ENCODE data around the gene RIMBP2.

The RIMBP2 gene

DNA sequence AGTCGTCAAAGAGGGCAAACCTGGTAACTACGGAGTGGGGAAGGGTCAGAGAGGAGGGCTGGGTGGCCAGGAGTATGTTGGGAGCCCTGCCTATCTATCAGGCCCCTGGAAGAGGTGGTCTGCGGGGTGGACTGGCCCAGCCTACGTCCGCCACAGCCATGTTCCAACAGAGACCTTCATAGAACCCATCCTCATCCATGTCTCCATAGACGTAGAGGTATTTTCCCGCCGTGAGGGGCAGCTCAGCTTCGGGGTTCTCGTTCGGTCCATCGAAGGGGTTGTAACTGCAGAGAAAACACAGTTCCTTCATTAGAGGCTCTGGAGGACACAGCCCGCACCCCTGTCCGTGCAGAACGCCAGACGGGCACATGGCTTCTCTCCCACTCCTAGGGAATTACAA, 271.1 kb downstream of the RIMBP2 start:
- no peak for DNase-seq (ENCODE audit: low read depth, low spot score)

- no peak for DNase-seq (ENCODE audit: low read depth, low spot score)
Observed at GRCh38 chr12:130444061-130444460, 272.0 kb downstream of the RIMBP2 start.

DNA sequence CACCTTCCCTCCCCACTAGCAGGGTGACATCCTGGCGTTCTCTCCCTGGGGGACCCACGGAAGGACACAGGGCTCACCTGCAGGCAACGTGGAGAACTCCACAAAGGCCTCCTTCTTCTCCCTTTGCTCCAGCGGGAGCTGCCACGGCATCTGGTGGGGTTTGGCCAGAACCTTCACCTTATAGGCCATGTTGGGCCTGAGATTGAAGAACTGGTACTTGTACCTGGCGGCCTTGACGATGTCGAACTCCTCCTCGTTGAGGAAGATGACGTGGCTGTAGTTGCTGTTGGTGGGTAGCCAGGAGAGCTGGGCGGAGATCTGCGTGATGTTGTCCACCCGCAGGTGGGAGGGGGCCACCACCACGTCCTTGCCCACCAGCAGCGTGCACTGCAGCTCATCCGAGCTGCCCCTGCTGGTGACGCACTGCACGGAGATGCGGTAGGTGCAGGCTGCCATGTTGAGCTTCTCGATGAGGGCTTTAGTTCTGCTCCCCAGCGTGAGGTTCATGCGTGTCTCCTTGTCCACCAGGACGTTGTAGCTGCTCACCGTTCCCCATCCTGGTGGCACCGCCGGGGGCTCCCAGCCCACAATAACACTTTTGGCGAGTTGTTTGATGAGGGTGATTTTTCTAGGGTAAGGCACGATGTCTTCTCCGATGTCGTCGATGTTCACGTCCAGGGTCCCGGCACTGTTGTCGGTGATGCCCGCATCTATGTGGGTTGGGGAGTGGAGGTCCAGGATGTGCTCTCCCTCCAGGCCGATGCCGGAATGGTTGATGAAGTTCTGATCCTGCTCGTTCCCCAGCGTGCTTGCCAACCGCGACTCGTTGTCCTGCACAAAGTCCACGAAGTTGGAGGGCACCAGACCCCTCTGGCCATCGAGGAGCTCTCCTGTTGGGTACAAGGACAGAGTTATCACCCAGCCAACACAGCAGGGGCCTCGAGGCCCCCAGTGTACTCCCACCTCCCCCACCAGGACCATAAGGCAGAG, 274.0 kb downstream of the RIMBP2 start:
- DNase-seq (ENCODE audit: low read depth, low spot score): no peak

DNA sequence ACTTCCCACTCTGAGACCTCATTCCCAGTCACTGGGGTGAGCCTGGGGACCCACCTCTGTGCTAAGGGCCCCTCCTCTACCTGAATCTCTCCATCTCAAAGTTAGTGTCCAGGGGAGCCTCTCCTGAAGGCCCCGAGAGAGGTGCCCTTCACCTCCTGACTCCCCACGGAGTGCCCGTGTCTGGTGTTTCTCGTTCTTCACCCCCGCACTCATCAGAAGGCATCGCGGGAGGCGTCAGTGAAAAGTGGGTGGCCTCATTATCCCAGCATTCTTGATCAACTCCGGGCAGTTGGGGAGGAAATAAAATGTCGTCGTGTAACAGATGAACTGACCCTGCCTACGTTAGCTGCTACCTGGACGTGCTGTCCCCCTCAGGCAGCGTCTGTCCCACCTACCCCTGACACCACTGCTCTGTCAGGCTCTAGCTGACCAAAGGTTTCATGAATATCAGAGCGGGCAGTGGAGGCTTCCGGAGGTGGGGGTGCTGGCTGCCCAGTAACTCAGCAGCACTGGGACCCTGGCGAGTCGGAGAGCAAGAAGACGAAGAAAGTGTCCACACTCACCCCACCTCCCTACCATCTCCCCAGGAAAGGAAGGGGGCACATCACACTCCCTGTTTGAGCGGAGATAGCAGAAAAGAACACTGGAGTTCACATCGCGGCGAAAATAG, 275.6 kb downstream of the RIMBP2 start:
- no peak for DNase-seq (ENCODE audit: low read depth, low spot score)

- no peak for DNase-seq (ENCODE audit: low read depth, low spot score)
Observed at GRCh38 chr12:130439250-130439649, 276.8 kb downstream of the RIMBP2 start.

DNA sequence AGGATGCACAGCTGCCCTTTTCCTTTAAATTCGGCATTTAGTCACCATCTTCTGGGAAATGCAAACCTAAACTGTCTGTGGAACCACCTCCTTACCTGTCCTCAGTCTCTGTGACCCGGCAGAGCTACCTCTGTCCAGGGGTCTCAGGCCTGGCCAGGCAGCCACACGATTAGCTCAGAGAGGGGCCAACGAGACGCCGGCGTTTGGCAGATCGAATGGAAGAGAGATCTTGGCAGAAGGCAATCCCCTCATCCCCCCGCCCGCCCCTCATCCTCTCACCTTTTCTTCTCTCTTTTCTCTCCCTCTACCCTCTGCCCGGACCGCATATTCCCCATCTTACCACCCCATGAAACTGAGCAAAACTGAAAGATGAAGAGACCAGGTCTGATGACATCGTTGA, 277.4 kb downstream of the RIMBP2 start:
- no peak for DNase-seq (ENCODE audit: low read depth, low spot score)

DNA sequence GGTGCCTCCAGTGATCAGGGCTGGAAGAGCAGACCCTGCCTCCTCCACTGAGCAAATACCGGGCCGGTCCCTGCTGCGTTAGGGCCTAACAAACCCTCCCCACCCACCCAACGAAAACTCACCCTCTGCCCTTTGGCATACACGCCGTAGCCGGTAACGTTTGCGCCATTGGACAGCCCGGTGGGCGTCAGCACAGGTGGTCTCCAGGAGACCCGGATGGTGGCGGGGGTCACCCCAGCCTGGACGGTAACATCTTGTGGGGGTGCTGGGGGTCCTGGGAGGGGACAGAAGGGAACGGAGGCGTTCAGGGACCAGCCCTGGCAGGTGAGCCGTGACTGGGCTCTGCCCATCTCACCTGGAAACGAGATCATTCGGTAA, 277.9 kb downstream of the RIMBP2 start:
- no peak for DNase-seq (ENCODE audit: low read depth, low spot score)

GRCh38 chr12:130437555-130438242, 278.4 kb downstream of the RIMBP2 start:
- no peak for DNase-seq (ENCODE audit: low read depth, low spot score)

DNA sequence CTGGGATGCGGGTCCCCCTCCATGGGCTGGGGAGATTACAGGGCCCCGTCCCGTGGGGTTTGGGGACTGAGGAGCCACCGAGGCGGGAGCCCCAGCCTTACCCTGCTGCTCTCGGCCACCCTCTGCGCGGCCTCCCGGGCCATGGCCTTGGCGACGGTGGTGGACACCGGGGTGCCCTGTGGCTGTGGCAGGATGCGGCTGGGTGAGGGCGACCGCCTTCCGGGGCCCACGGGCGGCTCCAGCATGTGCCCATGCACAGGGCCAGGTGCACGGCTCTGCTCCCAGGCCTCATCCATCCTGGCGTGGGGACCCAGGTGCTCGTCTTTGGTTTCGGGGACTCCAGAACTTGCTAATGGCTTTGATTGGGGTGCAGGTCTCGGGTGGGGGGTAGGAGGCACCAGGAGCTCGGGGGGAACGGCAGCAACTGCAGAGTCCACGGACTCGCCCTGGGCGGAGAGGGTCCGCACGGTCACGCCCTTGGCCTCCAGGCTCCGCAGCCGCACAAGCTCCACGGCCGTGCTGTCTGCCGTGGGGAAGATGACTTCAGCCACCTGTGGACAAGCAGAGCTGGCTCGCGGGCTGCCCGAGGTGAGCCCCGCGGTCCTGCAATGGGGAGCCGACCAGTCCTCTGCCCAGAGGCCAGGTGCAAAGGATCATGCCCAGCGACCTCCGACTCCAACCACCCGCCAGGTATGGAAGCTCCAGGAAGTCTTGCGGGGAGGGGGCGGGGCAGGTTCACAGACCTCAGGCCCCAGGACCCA, 279.2 kb downstream of the RIMBP2 start:
- no peak for DNase-seq (ENCODE audit: low read depth, low spot score)

- no peak for DNase-seq (ENCODE audit: low read depth, low spot score)
Observed at GRCh38 chr12:130435826-130436225, 280.3 kb downstream of the RIMBP2 start.

GRCh38 chr12:130435331-130435730, 280.8 kb downstream of the RIMBP2 start:
- DNase-seq (ENCODE audit: low read depth, low spot score): no peak

- DNase-seq (ENCODE audit: low read depth, low spot score): no peak
Observed at GRCh38 chr12:130434560-130434959, 281.5 kb downstream of the RIMBP2 start.

- no peak for DNase-seq (ENCODE audit: low read depth, low spot score)
Observed at GRCh38 chr12:130433834-130434233, 282.3 kb downstream of the RIMBP2 start.

DNA sequence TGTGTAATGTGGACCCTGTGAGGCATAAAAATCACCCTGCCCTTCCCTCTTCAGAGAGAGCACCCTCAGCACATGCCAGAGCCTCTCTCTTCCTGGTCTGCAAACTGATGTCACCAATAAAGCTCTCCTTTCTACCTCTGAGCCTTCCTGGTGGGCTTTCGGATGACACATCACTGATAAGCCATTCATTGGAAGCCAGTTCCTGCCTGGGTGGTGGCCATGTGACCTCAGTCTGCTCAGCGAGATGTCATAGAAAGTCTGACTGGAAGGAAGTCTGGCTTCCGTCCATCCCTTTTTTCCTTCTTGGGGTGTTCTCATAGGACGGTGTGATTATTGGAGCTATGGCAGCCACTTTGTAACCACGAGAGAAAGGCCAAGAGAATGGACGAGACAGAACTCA, 282.7 kb downstream of the RIMBP2 start:
- DNase-seq (ENCODE audit: low read depth, low spot score): no peak

DNA sequence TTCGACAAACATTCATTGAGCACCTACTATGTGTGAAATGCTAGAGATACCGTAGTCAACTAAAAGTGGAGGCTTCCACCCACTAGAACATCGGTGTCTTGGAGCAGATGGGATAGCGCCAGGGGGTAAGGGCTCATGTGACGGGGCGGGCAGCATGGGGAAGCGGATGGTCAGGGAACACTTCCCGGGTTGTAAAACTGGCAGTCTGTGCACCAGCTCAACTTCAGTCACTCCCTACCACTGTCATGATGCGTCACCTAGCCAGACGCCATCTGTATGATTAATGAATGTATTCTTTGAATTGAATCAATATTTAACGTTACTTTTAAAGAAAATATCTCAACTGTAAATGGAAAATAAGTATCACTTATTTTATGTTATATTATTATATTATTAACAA, 284.9 kb downstream of the RIMBP2 start:
- no peak for DNase-seq (ENCODE audit: low read depth, low spot score)

GRCh38 chr12:130429656-130430505, 286.2 kb downstream of the RIMBP2 start:
- DNase-seq (ENCODE audit: low read depth, low spot score): no peak

DNA sequence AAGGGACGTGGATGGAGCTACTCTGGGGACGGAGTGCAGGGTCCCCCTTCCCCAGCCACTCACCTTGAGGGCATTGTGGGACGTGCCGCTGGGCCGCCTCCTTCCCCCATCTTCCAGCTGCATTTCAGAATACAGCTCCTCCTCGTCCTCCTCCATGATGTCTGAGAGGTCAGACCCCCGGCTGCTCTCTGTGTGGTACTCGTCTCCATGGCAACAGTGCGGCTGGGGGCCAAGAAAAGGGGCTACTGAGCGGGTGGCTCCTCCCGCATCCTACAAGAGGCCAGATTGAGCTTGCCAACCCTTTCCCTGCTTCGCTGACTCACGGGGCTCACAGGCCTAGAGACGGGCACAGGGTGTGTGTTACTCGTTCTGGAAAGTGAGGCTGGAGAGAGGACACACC, 288.0 kb downstream of the RIMBP2 start:
- DNase-seq (ENCODE audit: low read depth, low spot score): no peak

DNA sequence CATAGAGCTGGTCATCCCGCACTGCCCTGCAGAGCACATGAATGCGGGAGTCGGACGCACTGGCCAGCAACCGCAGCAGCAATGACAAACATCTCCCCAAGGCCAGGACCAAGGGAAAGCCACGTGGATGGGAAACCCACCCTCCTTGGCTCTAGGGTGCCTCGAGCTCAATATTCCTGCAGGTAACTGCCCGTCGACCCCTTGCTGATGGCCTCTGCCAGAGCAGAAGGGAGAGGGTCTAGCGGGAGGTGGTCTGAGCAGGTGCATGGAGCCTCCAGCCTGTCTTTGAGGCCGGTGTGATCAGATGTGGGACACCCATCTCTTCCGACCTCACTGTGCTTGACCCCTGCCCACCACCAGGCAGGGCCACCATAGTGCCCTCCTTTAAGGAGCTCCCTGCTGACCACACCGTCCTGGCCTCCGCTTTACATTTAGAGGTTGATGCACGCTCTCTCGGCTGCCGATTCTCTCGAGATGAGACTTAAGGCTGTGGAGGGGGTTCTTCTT, 288.7 kb downstream of the RIMBP2 start:
- no peak for DNase-seq (ENCODE audit: low read depth, low spot score)

- DNase-seq (ENCODE audit: low read depth, low spot score): no peak
Observed at GRCh38 chr12:130425698-130426245, 290.3 kb downstream of the RIMBP2 start.

Measured in activated naive CD8-positive, alpha-beta T cell treated with anti-CD3 and anti-CD28 coated beads, Interleukin-2, amount 50 U/mL, for 16 hours (primary cell).